Activated CD4-positive, CD25-positive, alpha-beta regulatory T cell treated with anti-CD3 and anti-CD28 coated beads, Interleukin-2, amount 50 U/mL, for 24 hours (primary cell): Measurements from ENCODE around the gene IYD.
"Not testable (repeated sequence)": the region's sequence is repeated elsewhere in the genome, so short reads cannot be mapped to it uniquely, and the experiment has no call there.

Experiments used
- ATAC-seq, 2 donors: fragments of 150-1000 bp; cut with Tn5 transposase; one replicate each; pipeline ENCODE4 v1.10.0; 2021; ENCODE audit warnings: mild to moderate bottlenecking in 1 of 2, moderate library complexity in 1 of 2

IYD gene

DNA sequence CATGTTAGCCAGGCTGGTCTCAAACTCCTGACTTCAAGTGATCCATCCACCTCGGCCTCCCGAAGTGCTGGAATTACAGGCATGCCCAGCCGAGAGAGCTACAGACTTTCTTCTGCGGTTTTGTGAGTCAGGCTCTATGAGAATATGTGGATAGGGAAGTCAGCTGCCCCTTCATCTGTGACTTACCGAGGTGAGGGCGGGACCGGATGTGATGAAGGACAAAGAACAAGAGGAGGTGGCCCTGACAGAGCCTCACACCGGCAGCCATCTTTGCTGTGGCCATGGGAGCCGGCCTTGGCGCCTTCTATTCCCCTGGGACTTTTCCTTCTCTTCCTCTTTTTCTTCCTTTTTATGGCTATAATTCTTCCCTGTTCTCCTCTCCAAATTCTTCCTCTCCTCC, 67.0 kb downstream of the IYD start:
- no peak for ATAC-seq

- no peak for ATAC-seq
These were observed 70.6 kb downstream of the IYD start for GRCh38 chr6:150439373-150439772.

GRCh38 chr6:150443621-150444020, 74.8 kb downstream of the IYD start:
- no peak for ATAC-seq

- ATAC-seq, result no peak
These were observed 75.5 kb downstream of the IYD start for GRCh38 chr6:150444308-150444707.

GRCh38 chr6:150445486-150445885, 76.7 kb downstream of the IYD start:
- ATAC-seq, result no peak

DNA sequence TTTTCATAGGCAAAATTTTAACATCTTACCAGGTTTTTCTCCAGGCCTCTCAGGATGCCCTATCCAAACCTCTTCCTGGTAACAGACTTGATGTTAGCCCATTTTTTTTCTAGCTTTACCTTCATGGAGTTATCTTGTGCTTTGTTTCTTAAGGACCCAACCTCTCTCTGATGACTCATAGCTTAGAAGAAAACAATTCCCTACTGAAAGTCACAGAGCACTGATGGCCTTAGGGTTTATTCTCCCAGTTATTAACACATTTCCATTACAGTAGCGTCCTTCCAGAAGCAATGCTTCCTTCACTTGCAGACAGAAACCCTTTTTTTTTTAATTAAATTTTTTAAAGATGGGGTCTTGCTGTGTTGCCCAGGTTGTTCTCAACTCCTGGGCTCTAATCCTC, 79.4 kb downstream of the IYD start:
- ATAC-seq, result no peak

GRCh38 chr6:150449055-150449454, 80.2 kb downstream of the IYD start:
- not testable (repeated sequence) for ATAC-seq

GRCh38 chr6:150450918-150451317, 82.1 kb downstream of the IYD start:
- no peak for ATAC-seq

- ATAC-seq, result no peak
These were observed 83.1 kb downstream of the IYD start for GRCh38 chr6:150451807-150452427.

GRCh38 chr6:150452428-150453243, 83.8 kb downstream of the IYD start:
- no peak for ATAC-seq

DNA sequence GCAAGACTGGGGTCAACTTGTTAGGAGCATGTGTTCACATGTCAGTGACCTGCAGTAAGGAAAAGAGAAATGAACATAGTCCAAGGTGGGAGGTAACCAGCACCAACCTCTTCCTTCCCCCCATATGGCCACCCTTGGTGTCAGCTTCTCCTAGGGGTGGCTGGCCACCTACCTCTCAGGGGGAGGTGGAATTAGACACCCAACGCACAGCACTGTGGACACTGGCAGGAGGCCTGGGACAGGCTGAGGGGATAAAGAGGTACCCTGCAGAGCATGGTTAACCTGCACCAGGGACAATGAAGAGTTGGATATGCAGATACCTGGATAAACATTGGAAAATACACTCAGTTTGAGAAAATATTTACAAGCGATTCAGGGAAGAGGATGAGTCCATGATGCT, 84.5 kb downstream of the IYD start:
- ATAC-seq, result no peak
